Hematopoietic multipotent progenitor cell treated with erythropoietin and hydrocortisone succinate and interleukin-3 and kit ligand, for 6 days (in vitro differentiated cells): Measurements from ENCODE around the gene RBMS1.
"Not testable (repeated sequence)": the region's sequence is repeated elsewhere in the genome, so short reads cannot be mapped to it uniquely, and the experiment has no call there.

Experiments
- DNase-seq: peaks from one replicate; pipeline ENCODE4 v3.0.0-alpha.2; 2015

Gene RBMS1

DNA sequence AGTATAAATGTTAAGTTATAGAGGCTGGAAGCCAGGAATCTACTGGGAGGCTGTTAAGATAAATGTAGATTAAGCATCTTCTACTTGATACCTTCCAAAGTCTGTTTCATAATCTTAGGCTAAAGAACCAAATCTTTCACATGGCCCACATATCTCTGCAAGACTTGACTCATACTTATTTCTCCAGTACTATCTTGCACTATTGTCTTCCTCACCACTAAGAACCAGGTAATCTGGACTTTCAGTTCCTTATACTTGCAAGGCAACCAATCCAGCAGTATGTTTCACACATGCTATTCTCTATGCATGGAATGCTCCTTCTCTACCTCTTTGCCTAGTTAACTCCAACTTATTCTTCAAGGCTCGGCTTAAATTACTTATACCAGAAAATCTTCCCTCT, 62.2 kb downstream of the RBMS1 start:
- DNase-seq: no peak

DNA sequence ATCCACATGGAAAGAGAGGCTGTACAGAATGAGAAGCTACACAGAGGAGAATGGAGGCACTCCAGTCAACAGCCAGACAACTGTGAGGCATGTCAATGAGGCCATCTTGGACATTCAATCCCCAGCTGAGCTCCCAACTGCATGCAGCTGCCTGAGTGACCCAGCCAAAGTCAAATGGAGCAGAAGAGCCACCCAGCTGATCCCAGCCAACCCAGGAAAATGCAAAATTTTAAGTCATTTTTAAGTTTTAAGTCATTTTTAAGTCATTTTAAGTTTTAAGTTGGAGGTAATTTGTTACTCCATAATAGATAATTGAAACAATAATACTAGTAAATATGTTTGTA, 63.6 kb downstream of the RBMS1 start:
- no peak for DNase-seq

DNA sequence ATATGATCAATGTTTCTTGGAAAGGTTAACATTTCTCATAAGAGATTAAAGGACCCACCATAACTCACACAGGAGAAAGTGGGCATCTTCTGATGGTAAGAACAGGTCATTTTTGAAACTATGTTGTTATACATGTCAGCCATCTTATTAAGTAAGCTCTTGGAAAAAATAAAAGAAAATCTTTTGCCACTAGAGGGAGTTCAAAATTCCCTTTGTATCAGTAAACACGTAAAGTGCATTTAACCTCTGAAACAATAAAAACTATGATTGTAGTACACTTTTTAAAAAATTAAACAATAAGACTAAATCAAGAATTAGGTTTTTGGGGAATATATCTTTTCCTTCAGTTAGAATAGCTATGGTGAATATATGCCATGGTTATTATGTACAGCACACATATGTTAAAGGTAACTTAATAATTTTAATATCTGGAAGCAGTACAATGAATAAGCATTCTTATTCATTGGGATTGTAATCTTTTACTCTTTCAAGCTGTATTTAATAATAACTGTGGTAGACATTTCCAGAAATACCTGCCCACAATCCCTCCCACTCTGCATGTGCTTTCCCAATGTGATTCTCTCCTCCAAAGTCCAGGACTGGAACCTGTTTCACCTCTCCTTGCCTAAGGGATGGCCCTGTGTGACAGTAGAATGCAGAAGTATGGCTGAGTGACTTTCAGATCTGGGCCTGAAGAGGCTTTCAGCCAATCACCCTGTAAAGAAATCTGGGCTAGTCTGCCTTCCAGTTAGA, 64.2 kb downstream of the RBMS1 start:
- DNase-seq: peak; percentile 89

DNA sequence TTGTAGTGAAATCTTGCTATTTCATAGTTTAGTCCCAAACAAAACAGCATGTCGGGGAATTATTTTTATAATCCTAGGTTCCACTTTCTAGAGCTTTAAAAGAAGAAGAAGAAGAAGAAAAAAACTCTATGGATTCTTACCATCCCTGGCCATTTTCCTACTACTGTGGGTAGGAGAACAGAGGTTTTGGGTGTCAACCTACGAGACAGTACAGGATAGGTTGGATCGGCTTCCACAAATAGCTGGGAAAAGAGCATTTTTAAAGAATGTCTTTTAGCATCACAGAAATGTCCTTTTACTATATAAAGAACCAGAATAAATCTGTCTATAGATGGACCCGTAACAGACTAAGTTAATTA, 65.2 kb downstream of the RBMS1 start:
- DNase-seq: no peak

DNA sequence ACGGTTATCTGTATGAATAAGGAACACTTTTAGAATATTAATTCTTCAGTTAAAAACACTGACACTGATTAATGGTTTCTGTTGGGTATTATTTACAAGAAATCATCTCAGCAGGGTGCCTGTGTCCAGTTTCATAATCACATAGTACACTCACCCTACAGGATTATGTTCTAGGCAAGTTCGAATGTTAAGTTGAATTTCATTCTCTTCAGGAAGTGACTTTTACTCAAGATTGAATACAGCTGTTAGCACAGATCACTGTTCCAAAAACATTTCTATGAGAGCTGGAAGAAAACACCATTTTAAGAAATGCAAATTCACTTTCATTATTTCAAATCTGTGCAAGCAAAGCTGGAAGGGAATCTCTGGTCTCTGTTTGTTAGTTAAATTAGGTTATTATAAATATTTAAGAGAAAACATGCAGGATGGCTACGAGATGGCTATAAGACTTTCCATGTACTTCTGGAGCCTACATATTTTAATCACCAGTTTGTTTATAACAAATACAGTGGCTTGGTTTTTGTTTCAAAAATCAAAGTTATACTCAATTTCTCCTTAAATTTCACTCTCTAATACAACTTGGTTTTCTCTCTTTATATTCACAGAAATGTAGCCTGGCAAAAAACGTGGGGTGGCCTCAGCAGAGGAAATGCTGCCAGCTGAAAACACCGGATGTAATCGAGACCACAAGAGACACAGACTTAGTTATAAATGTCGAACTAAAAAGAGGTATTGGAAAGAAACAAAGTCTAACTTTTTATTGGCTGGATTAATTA, 65.8 kb downstream of the RBMS1 start:
- peak; percentile 63 for DNase-seq

DNA sequence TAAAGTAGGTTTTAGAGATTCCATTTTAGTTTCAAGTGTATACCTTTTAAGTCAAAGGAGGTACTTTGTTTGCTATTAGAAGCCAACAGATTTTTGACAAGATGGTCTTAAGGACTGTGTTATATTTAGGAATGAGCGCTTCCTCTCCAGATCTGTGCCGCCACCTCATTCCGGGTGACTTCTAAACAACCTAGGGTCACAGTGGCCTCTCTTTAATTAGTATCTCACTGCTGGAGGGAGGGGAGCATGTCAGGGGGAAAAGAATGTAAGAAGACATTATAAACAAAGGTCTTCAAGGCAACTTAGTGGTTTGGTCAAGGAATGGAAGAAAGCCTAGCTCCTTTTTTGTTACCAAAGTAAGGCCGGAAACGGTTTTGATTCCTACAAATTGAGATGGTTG, 67.0 kb downstream of the RBMS1 start:
- DNase-seq: no peak

DNA sequence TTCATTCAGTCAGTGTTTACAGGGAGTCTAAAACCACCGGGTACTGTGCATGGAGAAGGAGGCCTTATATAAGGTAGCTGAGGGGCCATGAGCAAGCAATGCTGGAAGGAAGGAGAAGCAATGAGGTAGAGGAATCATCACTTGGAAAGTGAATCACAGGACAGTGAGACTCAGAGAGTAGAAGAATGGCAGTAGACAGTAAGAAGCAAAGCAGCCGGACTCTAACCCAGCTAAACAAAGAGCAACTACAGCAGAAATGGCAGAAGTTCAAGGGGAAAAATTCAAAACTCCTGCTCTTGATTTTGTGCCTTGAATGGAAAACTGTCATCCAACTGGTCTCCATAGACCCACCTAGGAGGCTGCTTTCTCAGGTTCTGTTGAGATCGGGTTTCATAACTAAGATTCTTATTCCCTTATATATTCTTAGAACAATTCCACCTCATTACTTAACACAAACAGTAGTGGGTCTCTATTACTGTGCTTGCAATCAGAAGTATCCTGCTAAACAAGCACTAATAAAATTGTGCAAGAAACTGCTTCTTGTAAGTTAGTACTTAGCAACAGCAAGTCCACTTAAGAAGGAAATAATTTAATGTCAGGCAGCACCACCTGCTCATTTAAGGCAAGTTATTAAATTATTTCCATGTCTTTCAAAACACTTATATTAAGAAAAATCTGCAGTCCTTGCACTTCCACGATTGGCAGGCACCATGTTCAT, 68.0 kb downstream of the RBMS1 start:
- no peak for DNase-seq

DNA sequence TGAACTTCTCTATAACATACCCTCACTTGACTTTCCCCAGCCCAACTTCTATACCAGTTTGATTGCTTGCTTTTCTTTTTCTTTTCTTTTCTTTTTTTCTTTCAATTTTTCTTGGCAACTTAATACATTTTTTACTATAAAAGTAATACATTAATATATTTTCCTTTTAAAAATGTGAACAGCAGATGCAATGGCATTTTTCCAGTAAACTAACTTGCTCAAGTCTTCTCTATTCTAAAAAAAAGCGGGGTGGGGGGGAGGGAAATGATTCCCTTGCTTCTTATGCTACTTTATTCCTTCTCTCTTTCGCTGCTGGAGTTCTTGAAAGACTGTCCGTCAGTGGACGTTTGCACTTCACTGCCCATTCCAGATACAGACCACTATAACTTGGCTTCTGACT, 70.5 kb downstream of the RBMS1 start:
- no peak for DNase-seq

DNA sequence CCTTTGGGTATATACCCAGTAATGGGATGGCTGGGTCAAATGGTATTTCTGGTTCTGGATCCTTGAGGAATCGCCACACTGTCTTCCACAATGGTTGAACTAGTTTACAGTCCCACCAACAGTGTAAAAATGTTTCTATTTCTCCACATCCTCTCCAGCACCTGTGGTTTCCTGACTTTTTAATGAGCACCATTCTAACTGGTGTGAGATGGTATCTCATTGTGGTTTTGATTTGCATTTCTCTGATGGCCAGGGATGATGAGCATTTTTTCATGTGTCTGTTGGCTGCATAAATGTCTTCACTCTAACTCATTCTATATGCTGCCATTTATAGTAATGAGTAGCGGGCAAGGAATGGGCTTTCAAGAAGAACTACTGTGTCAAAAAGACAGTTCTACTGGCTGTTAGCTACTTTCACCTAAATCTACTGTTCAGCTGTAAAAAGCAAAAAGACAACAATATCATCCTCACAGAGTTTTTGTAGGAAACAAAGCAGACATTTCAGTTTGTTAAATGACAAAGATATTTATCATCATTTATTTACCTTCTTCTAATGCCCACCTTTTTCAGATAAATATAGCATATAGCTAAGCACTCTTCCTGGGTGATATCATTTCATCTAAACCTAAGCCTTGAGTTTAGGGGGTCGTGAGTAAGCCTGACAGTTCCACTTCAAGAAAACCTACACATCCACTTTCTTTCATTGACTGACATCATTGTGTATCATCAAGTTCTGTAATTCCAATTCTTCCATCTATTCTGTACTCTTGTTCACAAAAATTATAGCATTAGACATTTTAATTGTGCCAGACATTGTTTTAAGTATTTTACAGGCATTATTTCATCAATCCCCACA, 71.7 kb downstream of the RBMS1 start:
- DNase-seq: not testable (repeated sequence)

DNA sequence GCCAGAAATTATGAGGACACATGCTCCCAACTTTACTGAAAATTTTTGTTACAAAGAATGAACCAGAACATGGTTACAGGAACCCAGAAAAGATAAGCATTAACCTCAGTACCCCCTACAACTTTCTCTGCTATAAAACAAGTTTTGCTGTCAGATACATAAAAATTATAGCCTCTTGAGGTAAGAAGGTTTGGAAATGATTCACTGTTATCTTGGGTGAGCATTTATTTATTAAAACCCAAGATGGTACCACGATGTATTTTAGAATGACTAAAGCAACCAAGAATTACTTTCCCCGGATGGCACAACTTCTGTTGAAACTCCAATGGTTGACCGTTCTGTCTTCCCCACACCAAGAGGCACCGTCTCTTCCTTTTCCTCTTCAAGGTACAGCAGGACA, 72.9 kb downstream of the RBMS1 start:
- DNase-seq: no peak

DNA sequence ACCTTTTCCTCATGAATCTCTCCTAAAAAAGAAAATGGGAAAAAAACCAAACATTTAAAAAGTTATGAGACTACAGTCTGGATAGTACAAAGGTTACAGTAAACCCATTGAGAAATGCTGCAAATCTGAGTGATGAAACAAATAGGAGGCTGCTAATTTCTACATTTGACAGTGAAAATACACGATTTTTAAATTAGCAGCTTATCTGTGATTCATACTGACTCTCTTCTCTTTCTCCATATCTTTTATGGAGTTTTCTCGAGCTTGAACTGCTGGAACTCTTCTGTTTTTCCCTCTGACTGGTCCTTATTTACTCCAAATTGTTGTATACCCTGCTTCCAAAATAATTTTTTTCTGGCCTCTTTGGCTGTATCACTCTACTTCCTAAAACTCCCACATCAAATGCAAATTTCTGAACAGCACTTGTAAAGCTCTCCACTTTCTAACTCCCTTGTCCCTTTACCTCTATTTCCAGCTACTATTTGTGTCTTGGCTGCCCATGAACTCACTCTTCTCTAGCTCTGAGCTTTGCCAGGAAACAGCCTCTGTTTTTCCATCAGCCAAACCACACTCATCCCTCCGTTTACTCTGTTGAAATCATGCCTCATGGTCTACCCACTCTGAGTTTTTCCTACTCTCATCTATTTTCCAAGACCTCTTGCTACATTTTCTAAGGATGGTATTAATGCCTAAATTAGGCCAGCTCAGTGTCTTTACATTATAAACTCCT, 73.7 kb downstream of the RBMS1 start:
- DNase-seq: no peak

DNA sequence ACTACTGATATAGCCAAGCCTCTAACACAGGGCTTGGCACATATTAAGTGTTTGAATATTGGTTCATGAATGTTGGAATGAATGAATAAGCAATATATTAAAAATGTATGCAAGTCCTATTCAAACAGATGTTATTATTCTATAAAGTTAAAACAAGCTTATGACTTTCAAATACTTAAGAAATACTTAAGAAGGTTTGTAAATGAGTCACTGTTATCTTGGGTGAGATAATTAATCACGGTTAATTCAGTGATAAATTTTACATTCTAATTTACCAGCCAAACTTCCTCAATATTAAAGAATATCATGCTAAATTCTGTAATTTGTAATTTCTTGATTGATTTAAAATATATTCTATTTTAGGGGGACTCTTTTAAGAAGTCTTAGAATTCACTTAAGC, 74.8 kb downstream of the RBMS1 start:
- DNase-seq: no peak

DNA sequence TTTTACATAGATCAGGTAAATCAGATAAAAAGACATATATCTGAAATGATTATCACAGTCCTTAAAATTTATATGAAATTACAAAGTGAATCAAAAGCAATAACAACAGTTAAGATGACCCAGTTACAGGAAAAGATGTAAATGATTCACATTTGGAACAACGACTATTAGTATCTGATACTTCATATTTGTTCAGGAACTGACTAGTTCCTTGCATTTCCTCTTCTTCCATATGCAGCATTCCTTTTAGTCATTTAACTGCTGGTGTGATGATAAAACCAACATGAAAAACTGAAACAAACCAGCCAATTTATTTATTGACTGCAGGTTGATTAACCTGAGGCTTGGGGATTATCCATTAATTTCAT, 75.2 kb downstream of the RBMS1 start:
- DNase-seq: no peak

DNA sequence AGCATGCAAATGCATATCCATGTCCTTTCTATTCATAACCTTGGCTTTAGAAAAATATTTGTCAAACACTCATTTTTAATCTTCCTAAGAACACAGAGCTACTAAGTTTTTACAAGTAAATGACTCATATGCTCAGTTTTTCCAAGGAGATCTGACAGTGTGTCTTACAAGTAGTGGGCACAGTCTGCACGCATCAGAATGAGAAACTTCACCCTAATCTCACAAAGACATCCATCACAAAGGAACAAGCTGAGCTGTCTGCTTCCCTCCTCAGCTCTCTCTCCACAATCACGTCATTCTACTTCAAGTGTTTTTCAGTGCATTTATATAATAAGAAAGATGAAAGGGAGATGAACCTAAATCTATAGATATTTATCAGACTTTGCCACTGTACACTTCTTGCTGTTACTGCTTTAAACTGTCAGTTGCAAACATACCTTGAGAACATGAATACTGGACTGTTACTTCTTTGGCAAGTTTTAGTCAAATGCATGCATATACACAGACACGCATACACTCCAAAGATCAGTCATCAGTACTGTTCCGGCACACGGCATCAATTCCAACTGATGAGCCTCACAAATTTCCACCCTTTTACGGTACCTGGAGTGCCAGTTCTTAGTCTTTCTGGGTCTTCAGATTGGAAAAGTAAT, 75.7 kb downstream of the RBMS1 start:
- peak; percentile 31 for DNase-seq

DNA sequence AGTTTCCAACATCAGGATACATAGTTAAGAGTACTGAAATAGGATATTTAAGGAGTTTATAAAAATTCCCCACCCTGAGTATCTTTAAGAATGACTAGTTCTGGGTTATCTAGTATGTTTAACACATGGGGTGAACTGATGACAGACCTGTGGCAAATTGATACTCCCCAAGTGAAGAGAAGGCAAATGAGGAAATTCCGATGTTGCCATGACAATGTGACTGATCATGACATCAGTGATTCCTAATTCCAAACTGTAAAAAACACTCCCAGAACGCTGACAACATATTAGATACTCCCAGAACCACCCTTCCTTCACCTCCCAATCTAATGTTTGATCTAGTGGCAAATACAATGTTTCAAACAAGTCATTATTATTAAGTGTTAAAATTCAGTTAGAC, 77.6 kb downstream of the RBMS1 start:
- no peak for DNase-seq

DNA sequence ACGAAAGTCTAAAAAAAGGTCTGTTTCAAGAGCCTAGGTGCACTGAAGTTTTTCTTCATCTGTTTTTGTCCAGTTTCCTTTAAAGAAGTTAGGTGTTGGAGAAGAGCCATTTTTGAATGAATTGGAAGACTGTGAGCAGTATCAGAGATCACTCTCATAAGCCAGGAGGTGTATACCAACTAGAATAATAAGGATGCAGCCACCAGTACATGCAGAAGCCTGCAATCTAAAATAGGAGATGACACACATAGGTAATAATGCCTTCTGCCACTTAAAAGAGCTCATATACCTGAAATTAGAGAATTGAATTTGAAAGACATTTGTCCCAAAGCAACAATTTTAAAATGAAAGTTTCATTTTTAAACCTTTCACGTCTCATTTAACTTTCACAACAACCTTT, 81.7 kb downstream of the RBMS1 start:
- DNase-seq: no peak

DNA sequence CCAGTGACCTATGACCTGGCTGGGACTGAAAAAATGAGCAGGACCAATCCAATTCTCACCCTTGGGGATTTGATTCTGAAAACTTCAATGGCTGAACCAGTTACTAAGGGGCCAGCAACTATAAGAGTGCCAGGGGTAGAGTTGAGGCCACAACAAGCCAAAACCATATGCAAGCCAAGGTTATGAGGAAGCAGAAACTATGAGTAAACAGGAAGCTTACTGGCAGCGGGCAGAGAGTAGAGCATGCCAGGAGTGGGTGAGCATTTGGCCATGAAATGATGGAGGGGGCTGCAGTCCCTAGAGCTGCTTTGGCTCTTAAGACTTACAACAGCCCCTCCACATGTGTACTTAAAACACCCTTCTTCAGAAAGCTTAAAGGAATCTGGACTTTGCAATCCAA, 82.4 kb downstream of the RBMS1 start:
- DNase-seq: no peak

DNA sequence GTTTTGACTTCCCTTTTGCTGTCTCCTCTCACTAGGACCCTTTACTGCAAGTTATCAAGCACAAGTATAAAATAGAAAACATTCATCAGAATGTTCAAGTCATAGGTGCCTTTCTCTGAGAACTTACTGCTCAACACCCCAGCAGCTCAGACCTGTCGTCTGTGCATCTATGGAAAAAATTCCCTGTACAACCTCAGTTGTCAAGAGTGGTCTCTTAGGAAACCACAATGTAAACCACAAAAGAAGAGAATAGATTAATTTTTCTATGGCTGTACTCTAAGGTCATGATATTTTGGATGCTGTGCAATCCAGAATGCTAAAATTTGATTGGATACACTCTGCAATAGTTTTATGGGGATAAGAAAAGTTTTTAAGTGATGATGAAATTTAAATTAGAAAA, 84.1 kb downstream of the RBMS1 start:
- DNase-seq: no peak

DNA sequence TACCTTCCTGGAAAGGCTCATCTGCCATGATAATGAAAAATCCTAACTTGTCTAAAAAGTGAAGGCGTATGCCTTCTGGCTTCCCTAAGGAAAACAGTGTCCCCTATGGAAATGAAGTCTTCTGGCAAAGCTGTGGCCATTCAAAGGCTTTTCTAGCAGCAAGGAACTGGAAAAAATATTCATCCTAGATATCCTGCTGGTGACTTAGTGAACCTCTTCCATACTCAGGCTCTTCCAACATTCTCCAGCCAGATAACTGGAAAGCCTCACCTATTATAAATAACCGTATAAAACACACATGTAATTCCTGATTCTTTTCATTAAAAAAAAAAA, 84.7 kb downstream of the RBMS1 start:
- no peak for DNase-seq

DNA sequence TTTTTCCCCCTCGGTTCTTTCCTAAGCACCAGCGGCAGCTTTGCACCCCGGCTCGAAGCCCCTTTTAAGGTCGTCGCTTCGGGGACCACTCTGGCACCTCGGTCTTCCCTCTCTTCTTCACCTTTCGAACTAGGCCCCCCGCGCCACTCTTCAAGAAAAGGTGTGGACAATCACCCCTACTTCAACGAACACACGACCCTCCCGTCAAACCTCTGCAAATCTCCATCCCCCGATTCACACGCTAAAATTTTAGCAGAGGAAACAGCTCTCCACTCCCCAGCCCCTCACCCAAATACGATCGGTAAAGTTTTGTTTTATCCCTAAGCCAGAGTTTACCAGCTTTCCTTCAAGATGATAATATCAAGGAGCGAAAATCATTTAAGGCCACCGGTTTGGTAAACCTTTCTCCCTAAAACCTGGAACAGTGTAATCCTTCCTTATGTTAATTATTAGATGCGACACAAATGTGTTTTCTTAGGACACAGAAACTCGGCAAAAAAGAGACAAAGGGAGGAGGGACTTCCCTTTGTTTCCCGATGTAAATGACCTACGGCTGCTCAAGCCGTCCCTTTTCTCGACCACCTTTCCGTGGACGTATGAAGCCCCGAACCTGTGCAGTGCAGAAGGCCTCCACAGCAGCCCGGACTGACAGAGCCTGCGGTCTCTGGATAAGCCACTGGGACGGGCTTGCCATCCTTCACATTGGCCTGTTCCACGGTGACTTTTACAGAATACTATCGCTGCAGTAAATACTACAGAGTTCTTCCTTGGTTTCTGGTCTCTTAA, 85.2 kb downstream of the RBMS1 start:
- no peak for DNase-seq
